ENCODE data around the gene ANAPC16. TPM values are rescaled to one million over a fixed set of nuclear protein-coding genes. Genes with fewer than 3 reads are reported as not detected.

The ANAPC16 gene
- total RNA-seq, 1 donor from 2014 or later = 166 TPM

DNA sequence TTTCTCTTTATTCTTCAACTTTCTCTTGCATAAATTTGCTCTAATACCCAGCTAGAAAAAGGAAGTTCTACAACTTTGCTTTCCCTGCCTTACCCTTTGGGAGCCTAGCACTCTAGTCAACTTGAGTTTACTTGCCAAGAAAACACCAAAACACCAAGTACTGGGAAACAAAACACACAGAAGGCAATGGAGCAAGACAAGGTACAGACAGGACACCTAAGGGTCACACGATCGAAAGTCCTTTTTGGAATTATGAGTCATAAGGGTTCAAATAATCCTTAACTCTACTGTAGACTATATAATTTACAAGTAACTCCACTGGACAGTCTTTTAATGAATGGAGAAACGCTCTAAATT lies 42.6 kb upstream of the ANAPC16 start:
- no peak overlapping the region for H3K4me3 ChIP-seq (ENCODE audit: low read depth, low read length)
- H3K27me3 ChIP-seq (ENCODE audit: control insufficient read depth, insufficient read depth, low read length) = no peaks in the 10 kb centered on the region
- DNase-seq (ENCODE audit: low read depth) (no peak), FAIRE-seq (no peak)
- no peaks in the 10 kb centered on the region for H3K36me3 ChIP-seq (ENCODE audit: control insufficient read depth, insufficient read depth, low read length)
- TF ChIP-seq, protein P1, sequence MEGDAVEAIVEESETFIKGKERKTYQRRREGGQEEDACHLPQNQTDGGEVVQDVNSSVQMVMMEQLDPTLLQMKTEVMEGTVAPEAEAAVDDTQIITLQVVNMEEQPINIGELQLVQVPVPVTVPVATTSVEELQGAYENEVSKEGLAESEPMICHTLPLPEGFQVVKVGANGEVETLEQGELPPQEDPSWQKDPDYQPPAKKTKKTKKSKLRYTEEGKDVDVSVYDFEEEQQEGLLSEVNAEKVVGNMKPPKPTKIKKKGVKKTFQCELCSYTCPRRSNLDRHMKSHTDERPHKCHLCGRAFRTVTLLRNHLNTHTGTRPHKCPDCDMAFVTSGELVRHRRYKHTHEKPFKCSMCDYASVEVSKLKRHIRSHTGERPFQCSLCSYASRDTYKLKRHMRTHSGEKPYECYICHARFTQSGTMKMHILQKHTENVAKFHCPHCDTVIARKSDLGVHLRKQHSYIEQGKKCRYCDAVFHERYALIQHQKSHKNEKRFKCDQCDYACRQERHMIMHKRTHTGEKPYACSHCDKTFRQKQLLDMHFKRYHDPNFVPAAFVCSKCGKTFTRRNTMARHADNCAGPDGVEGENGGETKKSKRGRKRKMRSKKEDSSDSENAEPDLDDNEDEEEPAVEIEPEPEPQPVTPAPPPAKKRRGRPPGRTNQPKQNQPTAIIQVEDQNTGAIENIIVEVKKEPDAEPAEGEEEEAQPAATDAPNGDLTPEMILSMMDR (IDR thresholded peaks at IDR 0.05; ENCODE audit: insufficient read depth, low read length, severe bottlenecking) = no peak

DNA sequence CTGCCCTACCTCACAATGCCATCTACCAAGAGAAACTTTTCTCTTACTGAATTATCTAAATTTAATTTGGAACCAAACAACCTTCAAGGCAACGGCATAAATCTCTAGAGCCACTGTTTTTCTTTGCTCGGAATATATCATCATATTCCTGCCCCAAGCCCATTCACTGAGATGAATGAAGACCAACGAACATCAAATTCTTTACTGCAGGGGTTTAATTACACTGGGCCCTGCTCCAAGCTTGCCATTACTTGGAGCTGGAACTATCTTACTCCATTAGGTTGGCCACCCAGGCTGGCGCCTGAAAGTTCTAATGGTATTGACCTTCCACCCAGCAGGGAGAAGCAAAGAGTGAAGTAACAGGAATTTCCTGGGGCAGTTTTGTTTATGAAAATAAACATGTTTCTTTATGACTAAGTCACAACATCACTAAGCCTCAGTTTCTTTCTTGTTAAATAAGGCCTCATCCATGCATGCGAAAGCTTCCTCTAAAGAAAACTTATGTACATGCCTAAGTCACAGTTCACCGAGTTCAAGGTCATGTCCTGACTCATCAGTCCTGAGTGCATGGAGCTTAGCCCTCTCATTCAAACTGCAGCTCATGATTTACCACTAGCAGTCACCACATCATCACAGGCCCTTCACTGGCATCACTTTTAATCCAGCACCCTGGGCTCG lies 42.1 kb upstream of the ANAPC16 start:
- TF ChIP-seq, protein P1 (IDR thresholded peaks at IDR 0.05; ENCODE audit: insufficient read depth, low read length, severe bottlenecking) = no peak
- FAIRE-seq (no peak), DNase-seq (ENCODE audit: low read depth) (peak; percentile 7)
- no peaks in the 10 kb centered on the region for H3K27me3 ChIP-seq (ENCODE audit: control insufficient read depth, insufficient read depth, low read length)
- no peaks in the 10 kb centered on the region for H3K36me3 ChIP-seq (ENCODE audit: control insufficient read depth, insufficient read depth, low read length)
- H3K4me3 ChIP-seq (ENCODE audit: low read depth, low read length) = no peak overlapping the region

DNA sequence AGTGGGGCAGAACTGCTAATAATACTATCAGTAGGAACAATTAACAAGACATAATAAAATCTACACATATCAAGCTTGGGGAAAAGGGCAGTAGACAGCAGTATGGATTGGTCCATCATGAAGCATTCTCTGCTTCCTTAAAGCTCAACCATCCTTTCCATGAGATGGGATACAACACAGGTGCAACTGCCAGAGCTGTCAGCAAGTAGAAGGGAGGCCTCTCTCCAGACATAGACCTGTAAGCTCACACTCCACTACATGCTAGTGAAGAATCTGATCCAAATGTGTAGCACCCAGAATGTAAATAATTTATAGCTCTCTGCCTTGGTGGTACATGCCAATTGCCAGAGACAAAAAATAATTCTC lies 41.5 kb upstream of the ANAPC16 start:
- FAIRE-seq (no peak), DNase-seq (ENCODE audit: low read depth) (no peak)
- TF ChIP-seq, protein P1 (IDR thresholded peaks at IDR 0.05; ENCODE audit: insufficient read depth, low read length, severe bottlenecking) = no peak
- Histone ChIP-seq H3K36me3 (ENCODE audit: control insufficient read depth, insufficient read depth, low read length) (no peaks in the 10 kb centered on the region), H3K4me3 (ENCODE audit: low read depth, low read length) (no peak overlapping the region), H3K27me3 (ENCODE audit: control insufficient read depth, insufficient read depth, low read length) (no peaks in the 10 kb centered on the region)

DNA sequence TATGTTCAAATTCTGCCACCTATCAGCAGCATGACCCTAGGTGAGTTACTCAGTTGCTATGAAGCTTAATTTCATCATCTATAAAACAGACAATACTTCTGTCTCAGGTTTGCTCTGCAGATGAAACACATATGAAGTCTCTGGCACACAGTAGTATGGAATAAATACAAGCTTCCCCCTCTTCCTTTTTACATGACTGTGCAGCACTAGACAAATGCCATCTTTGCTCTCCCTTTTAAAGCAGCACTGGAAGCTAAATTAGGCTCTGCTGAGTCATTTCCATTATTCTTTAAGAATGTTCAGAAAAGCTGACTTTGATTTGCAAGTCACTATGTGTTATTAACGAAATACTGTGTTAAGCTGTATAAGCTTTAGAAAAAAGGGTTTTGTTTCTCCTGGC lies 40.7 kb upstream of the ANAPC16 start:
- no peak for FAIRE-seq
- H3K4me3 ChIP-seq (ENCODE audit: low read depth, low read length) = no peak overlapping the region
- DNase-seq (ENCODE audit: low read depth) = peak; percentile 50
- no peaks in the 10 kb centered on the region for H3K36me3 ChIP-seq (ENCODE audit: control insufficient read depth, insufficient read depth, low read length)
- TF ChIP-seq, protein P1 (IDR thresholded peaks at IDR 0.05; ENCODE audit: insufficient read depth, low read length, severe bottlenecking) = no peak
- H3K27me3 ChIP-seq (ENCODE audit: control insufficient read depth, insufficient read depth, low read length) = no peaks in the 10 kb centered on the region

DNA sequence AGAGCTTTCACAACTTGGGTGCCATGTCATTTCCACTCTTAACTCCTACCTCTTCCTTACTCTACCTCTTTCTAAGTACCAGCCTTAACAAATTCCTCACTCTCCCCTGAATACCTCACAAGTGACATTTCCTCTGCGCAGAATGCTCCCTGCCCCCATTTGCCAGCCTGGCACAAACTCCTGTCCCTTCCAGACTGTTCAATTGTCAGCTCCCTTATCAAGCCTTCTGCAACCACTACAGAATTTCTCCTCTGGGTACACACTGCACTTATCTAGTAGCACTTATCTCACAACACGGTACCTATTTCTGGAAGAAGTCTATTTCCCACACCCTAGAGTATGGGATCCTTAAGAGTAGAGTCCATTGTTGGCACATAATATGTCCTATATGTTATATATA lies 39.1 kb upstream of the ANAPC16 start:
- Histone ChIP-seq H3K27me3 (ENCODE audit: control insufficient read depth, insufficient read depth, low read length) (no peaks in the 10 kb centered on the region), H3K4me3 (ENCODE audit: low read depth, low read length) (no peak overlapping the region), H3K36me3 (ENCODE audit: control insufficient read depth, insufficient read depth, low read length) (no peaks in the 10 kb centered on the region)
- FAIRE-seq = no peak
- TF ChIP-seq, protein P1 (IDR thresholded peaks at IDR 0.05; ENCODE audit: insufficient read depth, low read length, severe bottlenecking) = no peak
- no peak for DNase-seq (ENCODE audit: low read depth)

DNA sequence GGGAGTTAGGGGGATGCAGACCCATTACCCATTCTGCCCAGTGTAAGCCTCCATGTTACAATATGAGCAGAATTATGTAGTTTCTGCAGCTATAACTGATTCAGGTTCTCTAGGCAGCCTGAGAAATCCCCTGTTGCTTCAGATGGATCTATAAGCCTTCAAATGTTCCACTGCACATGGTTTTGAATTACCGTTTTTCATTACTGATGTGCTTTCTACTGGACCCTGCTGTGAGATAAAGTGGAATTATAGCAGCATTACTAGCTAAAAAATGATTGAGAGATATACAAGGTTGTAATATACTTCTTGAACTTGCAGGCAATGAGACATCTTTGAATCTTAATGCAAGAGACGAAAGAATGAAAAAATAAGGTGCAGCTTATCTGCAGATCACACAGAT lies 38.4 kb upstream of the ANAPC16 start:
- no peaks in the 10 kb centered on the region for H3K27me3 ChIP-seq (ENCODE audit: control insufficient read depth, insufficient read depth, low read length)
- peaks cover 2% of the 10 kb centered on the region for H3K36me3 ChIP-seq (ENCODE audit: control insufficient read depth, insufficient read depth, low read length)
- DNase-seq (ENCODE audit: low read depth) (no peak), FAIRE-seq (no peak)
- TF ChIP-seq, protein P1 (IDR thresholded peaks at IDR 0.05; ENCODE audit: insufficient read depth, low read length, severe bottlenecking) = no peak
- H3K4me3 ChIP-seq (ENCODE audit: low read depth, low read length) = no peak overlapping the region
